ENCODE results near the gene PCMT1. TPM values are rescaled to one million over a fixed set of nuclear protein-coding genes. Genes with fewer than 3 reads are reported as not detected.

The PCMT1 gene
- total RNA-seq, 1 experiment from 2014 or later: 90.7 TPM

DNA sequence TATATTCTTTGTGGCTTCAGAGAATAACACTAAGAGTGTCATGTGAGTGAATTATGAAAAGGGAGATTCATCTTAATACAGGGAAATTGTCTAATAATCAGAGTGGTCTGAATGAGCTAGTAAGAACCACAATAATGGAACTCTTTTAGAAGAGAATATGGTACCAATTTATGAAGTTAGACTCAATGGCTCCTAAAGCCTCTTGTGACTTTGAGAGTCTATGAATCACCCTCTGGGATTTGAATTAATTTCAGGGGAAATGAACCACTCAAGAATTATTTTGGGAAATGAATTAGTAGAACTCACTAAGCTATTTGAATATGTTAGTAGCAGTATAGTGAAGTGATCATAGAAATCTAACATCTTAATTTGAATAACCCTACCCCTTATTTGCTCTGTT lies 14.3 kb downstream of the PCMT1 start (continued):
- TF ChIP-seq AFF4 (CRISPR knock-in tag; IDR thresholded peaks at IDR 0.05; ENCODE audit: borderline replicate concordance) (no peak), ATF1 (CRISPR knock-in tag; IDR thresholded peaks at IDR 0.05) (no peak), MLX (CRISPR knock-in tag; IDR thresholded peaks at IDR 0.05) (no peak), NFE2L1 (CRISPR knock-in tag; IDR thresholded peaks at IDR 0.05) (no peak), CBFB (CRISPR knock-in tag; IDR thresholded peaks at IDR 0.05; ENCODE audit: low read depth) (no peak), NR3C1 (CRISPR knock-in tag; conservative IDR thresholded peaks at IDR 0.05; ENCODE audit: low read depth) (no peak)

DNA sequence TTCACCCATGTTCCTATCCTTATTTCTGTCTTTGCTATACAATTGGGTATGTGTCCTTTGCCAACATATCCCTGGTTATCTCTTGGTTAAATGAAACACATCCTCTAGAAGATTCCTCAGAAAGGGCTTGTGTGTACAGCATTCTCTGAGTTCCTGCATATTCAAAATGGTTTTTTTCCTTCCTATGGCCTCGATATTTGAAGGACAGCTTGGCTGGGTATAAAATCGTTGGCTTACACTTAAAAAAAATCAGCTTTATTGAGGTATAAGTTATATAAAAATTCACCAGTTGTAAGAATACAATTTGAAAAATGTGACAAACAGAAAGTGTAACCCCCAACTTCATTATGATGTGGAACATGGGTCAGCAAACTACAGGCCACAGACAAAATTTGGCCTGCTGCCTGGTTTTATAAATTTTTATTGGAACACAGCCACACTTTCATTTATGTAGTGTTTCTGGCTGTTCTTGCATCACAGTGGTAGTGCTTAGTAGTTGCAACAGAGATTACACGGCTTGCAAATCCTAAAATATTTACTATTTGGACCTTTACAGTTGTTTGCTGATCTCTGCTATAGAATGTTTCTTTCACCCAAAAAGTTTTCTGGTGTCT lies 16.7 kb downstream of the PCMT1 start:
- no peak for DNase-seq (ENCODE audit: low spot score)
- Mint-ChIP-seq H3K27me3 (ENCODE audit: low read depth) (no peaks in the 10 kb centered on the region), H3K27ac (peak overlapping the region; percentile 77; the same call in 1 of the 2 replicates), H3K9me3 (peaks cover 16% of the 10 kb centered on the region), H3K4me3 (no peak overlapping the region), H3K36me3 (peaks cover 36% of the 10 kb centered on the region), H3K4me1 (no peaks in the 10 kb centered on the region)
- ChIA-PET POLR2A (no interaction called here), CTCF (no interaction called here)
- ATAC-seq: no peak
- TF ChIP-seq AFF4 (CRISPR knock-in tag; IDR thresholded peaks at IDR 0.05; ENCODE audit: borderline replicate concordance) (no peak), CREM (CRISPR knock-in tag; IDR thresholded peaks at IDR 0.05) (no peak), NFYB (CRISPR knock-in tag; conservative IDR thresholded peaks at IDR 0.05; ENCODE audit: low read depth) (no peak), E2F1 (CRISPR knock-in tag; IDR thresholded peaks at IDR 0.05) (no peak), CREB1 (CRISPR knock-in tag; IDR thresholded peaks at IDR 0.05) (no peak), GTF2I (CRISPR knock-in tag; conservative IDR thresholded peaks at IDR 0.05) (no peak), IRF2 (CRISPR knock-in tag; IDR thresholded peaks at IDR 0.05; ENCODE audit: borderline replicate concordance, low read depth) (no peak)
- TF ChIP-seq, protein P1, sequence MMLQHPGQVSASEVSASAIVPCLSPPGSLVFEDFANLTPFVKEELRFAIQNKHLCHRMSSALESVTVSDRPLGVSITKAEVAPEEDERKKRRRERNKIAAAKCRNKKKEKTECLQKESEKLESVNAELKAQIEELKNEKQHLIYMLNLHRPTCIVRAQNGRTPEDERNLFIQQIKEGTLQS (CRISPR knock-in tag; conservative IDR thresholded peaks at IDR 0.05): no peak
- TF ChIP-seq, protein P2, sequence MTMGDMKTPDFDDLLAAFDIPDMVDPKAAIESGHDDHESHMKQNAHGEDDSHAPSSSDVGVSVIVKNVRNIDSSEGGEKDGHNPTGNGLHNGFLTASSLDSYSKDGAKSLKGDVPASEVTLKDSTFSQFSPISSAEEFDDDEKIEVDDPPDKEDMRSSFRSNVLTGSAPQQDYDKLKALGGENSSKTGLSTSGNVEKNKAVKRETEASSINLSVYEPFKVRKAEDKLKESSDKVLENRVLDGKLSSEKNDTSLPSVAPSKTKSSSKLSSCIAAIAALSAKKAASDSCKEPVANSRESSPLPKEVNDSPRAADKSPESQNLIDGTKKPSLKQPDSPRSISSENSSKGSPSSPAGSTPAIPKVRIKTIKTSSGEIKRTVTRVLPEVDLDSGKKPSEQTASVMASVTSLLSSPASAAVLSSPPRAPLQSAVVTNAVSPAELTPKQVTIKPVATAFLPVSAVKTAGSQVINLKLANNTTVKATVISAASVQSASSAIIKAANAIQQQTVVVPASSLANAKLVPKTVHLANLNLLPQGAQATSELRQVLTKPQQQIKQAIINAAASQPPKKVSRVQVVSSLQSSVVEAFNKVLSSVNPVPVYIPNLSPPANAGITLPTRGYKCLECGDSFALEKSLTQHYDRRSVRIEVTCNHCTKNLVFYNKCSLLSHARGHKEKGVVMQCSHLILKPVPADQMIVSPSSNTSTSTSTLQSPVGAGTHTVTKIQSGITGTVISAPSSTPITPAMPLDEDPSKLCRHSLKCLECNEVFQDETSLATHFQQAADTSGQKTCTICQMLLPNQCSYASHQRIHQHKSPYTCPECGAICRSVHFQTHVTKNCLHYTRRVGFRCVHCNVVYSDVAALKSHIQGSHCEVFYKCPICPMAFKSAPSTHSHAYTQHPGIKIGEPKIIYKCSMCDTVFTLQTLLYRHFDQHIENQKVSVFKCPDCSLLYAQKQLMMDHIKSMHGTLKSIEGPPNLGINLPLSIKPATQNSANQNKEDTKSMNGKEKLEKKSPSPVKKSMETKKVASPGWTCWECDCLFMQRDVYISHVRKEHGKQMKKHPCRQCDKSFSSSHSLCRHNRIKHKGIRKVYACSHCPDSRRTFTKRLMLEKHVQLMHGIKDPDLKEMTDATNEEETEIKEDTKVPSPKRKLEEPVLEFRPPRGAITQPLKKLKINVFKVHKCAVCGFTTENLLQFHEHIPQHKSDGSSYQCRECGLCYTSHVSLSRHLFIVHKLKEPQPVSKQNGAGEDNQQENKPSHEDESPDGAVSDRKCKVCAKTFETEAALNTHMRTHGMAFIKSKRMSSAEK (CRISPR knock-in tag; IDR thresholded peaks at IDR 0.05; ENCODE audit: borderline replicate concordance): no peak
- TF ChIP-seq, protein P3, sequence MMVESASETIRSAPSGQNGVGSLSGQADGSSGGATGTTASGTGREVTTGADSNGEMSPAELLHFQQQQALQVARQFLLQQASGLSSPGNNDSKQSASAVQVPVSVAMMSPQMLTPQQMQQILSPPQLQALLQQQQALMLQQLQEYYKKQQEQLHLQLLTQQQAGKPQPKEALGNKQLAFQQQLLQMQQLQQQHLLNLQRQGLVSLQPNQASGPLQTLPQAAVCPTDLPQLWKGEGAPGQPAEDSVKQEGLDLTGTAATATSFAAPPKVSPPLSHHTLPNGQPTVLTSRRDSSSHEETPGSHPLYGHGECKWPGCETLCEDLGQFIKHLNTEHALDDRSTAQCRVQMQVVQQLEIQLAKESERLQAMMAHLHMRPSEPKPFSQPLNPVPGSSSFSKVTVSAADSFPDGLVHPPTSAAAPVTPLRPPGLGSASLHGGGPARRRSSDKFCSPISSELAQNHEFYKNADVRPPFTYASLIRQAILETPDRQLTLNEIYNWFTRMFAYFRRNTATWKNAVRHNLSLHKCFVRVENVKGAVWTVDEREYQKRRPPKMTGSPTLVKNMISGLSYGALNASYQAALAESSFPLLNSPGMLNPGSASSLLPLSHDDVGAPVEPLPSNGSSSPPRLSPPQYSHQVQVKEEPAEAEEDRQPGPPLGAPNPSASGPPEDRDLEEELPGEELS (CRISPR knock-in tag; IDR thresholded peaks at IDR 0.05): no peak
- TF ChIP-seq, protein P4, sequence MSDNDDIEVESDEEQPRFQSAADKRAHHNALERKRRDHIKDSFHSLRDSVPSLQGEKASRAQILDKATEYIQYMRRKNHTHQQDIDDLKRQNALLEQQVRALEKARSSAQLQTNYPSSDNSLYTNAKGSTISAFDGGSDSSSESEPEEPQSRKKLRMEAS (CRISPR knock-in tag; IDR thresholded peaks at IDR 0.05): no peak
- TF ChIP-seq, protein P5, sequence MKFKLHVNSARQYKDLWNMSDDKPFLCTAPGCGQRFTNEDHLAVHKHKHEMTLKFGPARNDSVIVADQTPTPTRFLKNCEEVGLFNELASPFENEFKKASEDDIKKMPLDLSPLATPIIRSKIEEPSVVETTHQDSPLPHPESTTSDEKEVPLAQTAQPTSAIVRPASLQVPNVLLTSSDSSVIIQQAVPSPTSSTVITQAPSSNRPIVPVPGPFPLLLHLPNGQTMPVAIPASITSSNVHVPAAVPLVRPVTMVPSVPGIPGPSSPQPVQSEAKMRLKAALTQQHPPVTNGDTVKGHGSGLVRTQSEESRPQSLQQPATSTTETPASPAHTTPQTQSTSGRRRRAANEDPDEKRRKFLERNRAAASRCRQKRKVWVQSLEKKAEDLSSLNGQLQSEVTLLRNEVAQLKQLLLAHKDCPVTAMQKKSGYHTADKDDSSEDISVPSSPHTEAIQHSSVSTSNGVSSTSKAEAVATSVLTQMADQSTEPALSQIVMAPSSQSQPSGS (CRISPR knock-in tag; IDR thresholded peaks at IDR 0.05; ENCODE audit: borderline replicate concordance, low read depth): no peak

Measured in WTC11 (cell line).